HG02763 (cell line): ENCODE measurements around the gene PARL.
"Not testable (repeated sequence)": the region's sequence is repeated elsewhere in the genome, so short reads cannot be mapped to it uniquely, and the experiment has no call there.

Source experiments
- ATAC-seq: cut with Tn5 transposase; IDR thresholded peaks from one replicate; pipeline ENCODE4 v1.9.1; 2021; ENCODE audit warnings: mild to moderate bottlenecking, moderate library complexity; ENCODE audit not compliant: unreplicated experiment

Gene PARL

DNA sequence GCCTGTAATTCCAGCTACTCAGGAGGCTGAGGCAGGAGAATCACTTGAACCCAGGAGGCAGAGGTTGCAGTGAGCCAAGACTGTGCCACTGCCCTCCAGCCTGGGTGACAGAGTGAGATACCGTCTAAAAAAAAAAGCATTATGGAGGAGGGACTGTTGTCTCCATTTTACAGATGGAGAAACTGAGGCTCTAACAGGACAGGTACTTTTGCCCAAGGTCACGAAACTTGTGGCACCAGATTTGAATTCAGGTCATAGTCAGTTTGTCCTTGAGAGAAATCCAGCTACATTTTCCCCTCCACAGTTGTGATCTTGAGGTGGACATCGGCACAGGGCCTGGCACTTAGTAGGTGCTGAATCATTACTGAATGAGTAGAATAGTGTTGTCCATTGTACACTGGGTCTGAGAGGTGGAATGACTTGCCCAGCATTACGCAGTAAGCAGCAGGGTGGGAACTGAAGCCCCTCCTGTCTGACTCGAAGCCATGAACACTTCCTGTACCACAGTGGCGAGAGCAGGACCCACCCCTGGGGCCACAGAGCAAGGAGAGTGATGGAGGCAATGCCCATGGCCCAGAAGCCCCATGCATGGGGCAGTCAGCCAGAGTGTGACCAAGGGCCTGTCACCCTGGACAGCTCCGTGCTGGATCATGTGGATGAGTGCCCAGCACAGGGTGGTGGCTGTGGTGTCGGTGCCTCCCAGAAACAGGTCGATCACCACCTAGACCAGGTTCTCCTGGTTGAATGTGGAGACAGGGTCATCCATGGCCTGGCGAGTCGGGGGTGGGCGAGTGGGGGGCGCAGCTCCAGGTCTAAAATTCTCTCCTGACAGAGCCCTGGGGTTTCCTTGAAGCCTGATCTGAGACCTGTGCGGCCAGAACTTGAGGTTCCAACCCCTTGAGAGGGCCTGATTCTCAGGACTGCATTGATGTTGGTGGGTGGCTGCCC lies 20.4 kb upstream of the PARL start:
- ATAC-seq, result no peak

- no peak for ATAC-seq
These were observed 13.3 kb upstream of the PARL start for GRCh38 chr3:183898028-183898431.

- no peak for ATAC-seq
These were observed 12.9 kb upstream of the PARL start for GRCh38 chr3:183897606-183898005.

- ATAC-seq, result no peak
These were observed 11.9 kb upstream of the PARL start for GRCh38 chr3:183896610-183897009.

GRCh38 chr3:183896184-183896583 lies 11.5 kb upstream of the PARL start:
- ATAC-seq, result no peak

DNA sequence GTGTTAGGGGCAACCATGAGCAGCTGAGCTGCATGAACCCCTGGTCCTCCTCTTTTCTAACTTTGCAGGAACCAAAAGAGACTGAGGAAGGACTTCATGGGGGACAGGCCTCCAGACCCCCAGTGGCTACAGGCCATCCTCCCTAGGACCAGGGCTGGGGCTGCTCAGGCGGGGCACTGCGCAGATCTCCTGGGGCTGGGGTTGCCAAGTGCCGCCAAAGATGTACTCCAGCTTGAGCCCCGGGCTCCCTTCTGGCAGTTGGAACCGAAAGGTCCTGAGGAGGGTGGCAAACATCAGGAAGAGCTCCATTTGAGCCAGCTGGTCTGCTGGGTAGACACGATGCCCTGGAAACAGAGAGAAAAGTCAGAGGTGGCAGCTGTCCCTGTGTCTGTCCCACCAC lies 11.1 kb upstream of the PARL start:
- ATAC-seq, result no peak

GRCh38 chr3:183895296-183895695 lies 10.6 kb upstream of the PARL start:
- no peak for ATAC-seq

- no peak for ATAC-seq
These were observed 8.0 kb upstream of the PARL start for GRCh38 chr3:183892610-183893214.

GRCh38 chr3:183885766-183886165 lies 1.1 kb upstream of the PARL start:
- no peak for ATAC-seq

DNA sequence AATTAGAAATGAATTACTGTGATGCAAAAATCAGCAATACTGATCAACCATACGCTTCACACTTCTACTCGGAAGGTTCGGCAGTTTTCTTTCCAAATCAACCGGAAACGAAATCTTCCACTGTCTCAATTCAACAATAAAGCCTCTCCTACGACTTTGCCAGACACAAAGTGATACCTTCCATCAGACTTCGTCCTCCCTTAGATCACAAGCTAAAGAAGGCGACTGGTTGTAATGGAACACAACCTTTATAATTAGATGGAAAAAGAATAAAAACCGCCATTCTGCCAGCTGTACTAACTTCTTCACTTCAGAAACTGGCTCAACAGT lies 618 bp downstream of the PARL start:
- no peak for ATAC-seq

- no peak for ATAC-seq
These were observed 1.2 kb downstream of the PARL start for GRCh38 chr3:183883291-183884096.

GRCh38 chr3:183880121-183880520 lies 4.6 kb downstream of the PARL start:
- ATAC-seq, result no peak

DNA sequence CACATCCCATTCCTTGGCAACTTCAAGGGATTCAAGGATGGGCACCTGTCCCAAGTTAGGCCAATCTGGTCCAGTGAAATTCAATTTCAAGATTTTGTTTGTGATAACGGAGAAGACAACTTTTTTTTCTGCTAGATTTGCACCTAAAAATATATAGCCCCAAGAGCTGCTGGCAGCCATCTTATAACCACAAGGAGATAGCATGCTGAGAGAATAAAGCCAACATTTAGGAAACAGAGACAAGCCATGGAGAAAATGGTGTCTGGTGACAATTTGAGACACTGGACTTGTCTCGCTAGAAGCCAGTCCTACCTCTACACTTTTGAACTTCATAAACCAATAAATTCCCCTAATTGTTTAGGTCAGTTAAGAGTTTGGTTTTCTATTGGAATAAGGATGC lies 5.4 kb downstream of the PARL start:
- ATAC-seq, result no peak

GRCh38 chr3:183878071-183878470 lies 6.6 kb downstream of the PARL start:
- ATAC-seq, result no peak

DNA sequence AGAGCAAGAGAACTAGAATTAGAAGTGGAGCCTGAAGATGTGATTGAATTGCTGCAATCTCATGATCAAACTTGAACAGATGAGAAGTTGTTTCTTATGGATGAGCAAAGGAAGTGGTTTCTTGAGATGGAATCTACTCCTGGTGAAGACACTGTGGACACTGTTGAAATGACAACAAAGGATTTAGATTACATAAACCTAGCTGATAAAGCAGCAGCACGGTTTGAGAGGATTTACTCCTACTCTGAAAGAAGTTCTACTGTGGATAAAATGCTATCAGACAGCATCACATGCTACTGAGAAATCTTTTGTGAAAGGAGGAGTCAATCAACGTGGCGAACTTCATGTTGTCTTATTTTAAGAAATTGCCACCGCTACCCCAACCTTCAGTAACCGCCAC lies 7.5 kb downstream of the PARL start:
- not testable (repeated sequence) for ATAC-seq

GRCh38 chr3:183875411-183875810 lies 9.3 kb downstream of the PARL start:
- ATAC-seq, result no peak

DNA sequence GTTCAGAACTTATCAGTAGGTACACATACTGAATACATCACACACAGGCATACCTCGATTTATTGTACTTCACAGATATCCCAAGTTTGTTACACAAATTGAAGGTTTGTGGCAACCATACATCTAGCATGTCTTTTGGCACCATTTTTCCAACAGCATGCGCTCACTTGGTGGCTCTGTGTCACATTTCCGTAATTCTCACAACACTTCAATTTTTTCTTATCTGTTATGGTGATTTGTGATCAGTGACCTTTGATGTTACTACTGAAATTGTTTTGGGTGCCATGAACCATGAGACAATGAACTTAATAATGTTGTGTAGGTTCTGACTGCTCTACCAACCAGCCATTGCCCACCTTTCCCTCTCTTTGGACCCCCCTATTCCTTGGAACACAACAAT lies 10.8 kb downstream of the PARL start:
- no peak for ATAC-seq

DNA sequence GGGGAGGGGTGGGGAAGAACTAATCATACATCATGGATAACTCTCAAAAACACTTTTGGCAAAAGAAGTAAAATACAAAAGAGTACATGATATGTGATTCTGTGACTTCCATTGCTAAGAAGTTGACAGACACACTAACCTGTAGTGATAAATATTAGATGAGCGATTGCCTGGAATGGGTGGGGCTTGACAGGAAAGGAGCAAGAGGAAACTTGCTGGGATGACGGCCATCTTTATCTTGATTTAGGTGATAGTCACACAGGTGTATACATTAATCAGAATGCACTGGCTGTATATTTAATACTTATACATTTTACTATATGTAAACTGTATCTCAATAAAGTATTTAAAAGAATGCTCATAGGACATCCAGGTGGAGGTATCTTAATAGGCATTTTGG lies 13.1 kb downstream of the PARL start:
- ATAC-seq, result no peak

DNA sequence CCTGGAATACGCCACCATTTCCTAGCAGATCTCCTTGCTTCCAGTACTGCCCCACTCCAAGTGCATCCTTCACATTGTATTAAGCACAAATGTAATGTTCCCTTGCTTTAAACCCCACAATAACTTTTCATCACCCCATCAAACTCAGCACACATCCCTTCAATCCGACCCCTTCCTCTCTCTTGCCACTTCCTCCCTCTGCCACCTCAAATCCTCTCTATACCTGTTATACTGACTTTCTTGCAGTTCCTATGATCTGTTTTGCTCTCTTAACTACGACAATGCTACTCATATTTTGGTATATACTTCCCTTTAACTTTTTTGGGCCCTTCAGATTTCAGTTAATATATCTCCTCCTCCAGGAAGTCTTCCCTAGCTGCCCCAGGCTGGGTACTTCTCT lies 14.1 kb downstream of the PARL start:
- ATAC-seq, result no peak

DNA sequence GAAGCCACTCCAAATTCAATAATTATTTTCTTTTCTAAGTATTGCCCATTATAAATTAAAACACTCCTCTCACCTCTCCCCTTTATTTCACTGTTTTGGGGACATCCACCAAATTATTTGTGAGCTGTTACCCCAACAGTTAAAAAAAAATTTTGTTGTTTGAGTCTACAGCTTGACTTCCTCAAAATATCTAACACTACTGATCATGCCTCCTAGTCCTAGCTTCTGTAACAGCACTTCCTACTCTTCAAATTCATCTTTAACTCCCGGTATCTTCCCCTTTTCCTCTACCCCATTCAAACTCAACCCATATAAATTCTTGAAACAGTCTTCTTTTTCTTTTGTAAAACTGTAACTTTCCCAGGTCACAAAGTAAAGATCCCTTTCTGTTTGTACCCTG lies 15.9 kb downstream of the PARL start:
- ATAC-seq, result no peak

DNA sequence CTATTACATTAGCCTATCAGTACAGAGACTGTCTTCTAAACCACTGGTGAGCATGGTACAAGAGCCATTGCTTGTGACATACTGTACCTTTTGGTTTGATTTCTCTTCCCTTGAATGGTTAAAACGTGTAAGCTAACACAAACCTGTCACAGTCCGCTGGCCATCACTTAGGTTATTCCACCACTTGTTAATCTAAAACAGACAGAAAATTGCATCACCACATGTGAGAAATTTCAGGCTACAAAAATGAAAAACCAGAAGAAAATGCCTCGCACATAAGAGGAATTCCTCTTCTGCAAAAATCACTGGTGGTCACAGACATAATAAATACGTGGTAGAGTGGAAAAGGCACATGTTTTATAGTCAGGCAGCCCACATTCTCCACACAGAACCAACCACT lies 22.1 kb downstream of the PARL start:
- ATAC-seq, result no peak

- no peak for ATAC-seq
These were observed 26.8 kb downstream of the PARL start for GRCh38 chr3:183857863-183858262.
